IMR-90 (cell line): Measurements from ENCODE around the gene MAP1A. TPM values are rescaled to one million over a fixed set of nuclear protein-coding genes. Genes with fewer than 3 reads are reported as not detected.
A peak's percentile ranks its signal among the peaks of the same experiment; 100 is the strongest.

ENCODE experiments used
- ATAC-seq: fragments of 200-7000 bp; cut with Tn5 transposase; 2 replicates; pipeline ENCODE4 v1.9.1; 2020; ENCODE audit warnings: low read depth, mild to moderate bottlenecking, moderate library complexity
- Bru-seq: library from RNA; stranded (reverse); fragments of 400-500 nt; gene quantifications from one replicate; lab custom pipeline; 2021; lab: Mats Ljungman, UMichigan
- BruChase-seq, 2 experiments: library from RNA; stranded (reverse); fragments of 400-500 nt; gene quantifications; one replicate each; lab custom pipeline; 2021; lab: Mats Ljungman, UMichigan
- BruUV-seq: library from RNA; stranded (reverse); fragments of 400-500 nt; replicated peaks from 2 replicates; lab custom pipeline; 2021; lab: Mats Ljungman, UMichigan
- CTCF ChIA-PET: fragments of 300-600 bp; formaldehyde crosslinking; extraction: SDS; loops from one replicate; lab custom pipeline; 2021; ENCODE audit warnings: antibody characterized with exemption; lab: Yijun Ruan, JAX
- POLR2A ChIA-PET: fragments of 300-600 bp; sonication (Branson Sonifier 250); formaldehyde crosslinking; loops from one replicate; lab custom pipeline; 2022; ENCODE audit warnings: antibody characterized with exemption; ENCODE audit not compliant: unreplicated experiment; lab: Charles Lee
- DNase-seq: peaks from one replicate; pipeline ENCODE4 v3.0.0; 2013
- H2AFZ ChIP-seq: replicated peaks from 2 replicates; pipeline ENCODE3; 2013; ENCODE audit warnings: low read length, mild to moderate bottlenecking; ENCODE audit not compliant: poor library complexity
- H2AK5ac ChIP-seq: 2 replicates; pipeline ENCODE4 v1.6.1; 2013; ENCODE audit warnings: low read depth, low read length, inconsistent platforms
- H2AK9ac ChIP-seq: replicated peaks from 2 replicates; pipeline ENCODE3; 2013; ENCODE audit warnings: mild to moderate bottlenecking, low read depth, low read length, moderate library complexity; ENCODE audit not compliant: poor library complexity
- H2BK120ac ChIP-seq: 2 replicates; pipeline ENCODE4 v1.6.1; 2013; ENCODE audit warnings: low read depth, low read length, inconsistent platforms
- H2BK15ac ChIP-seq: 3 replicates; pipeline ENCODE4 v1.6.1; 2013; ENCODE audit warnings: low read depth, low read length, inconsistent platforms
- H2BK20ac ChIP-seq: 2 replicates; pipeline ENCODE4 v1.6.1; 2013; ENCODE audit warnings: low read depth, mild to moderate bottlenecking, inconsistent platforms, low read length, moderate library complexity
- H2BK5ac ChIP-seq: 2 replicates; pipeline ENCODE4 v1.6.1; 2013; ENCODE audit warnings: mild to moderate bottlenecking, low read depth, low read length, inconsistent platforms; ENCODE audit not compliant: poor library complexity, severe bottlenecking
- H3K14ac ChIP-seq: replicated peaks from 2 replicates; pipeline ENCODE4 v1.6.1; 2013; ENCODE audit warnings: low read depth, low read length, inconsistent platforms
- H3K18ac ChIP-seq: 2 replicates; pipeline ENCODE4 v1.6.1; 2013; ENCODE audit warnings: low read depth, low read length, control low read depth
- H3K23ac ChIP-seq: 2 replicates; pipeline ENCODE4 v1.6.1; 2013; ENCODE audit warnings: low read depth, low read length, inconsistent platforms
- H3K27ac ChIP-seq: 2 replicates; pipeline ENCODE4 v1.5.1; 2013; ENCODE audit warnings: mild to moderate bottlenecking, control low read depth, low read length; ENCODE audit not compliant: insufficient read depth
- H3K27me3 ChIP-seq: 2 replicates; pipeline ENCODE4 v1.6.1; 2013; ENCODE audit warnings: low read length; ENCODE audit not compliant: control insufficient read depth, insufficient read depth
- H3K36me3 ChIP-seq: 2 replicates; pipeline ENCODE4 v1.6.1; 2013; ENCODE audit warnings: low read length, mixed read lengths; ENCODE audit not compliant: control insufficient read depth, insufficient read depth
- H3K4ac ChIP-seq: 2 replicates; pipeline ENCODE4 v1.6.1; 2013; ENCODE audit warnings: low read depth, low read length, inconsistent platforms
- H3K4me1 ChIP-seq: 2 replicates; pipeline ENCODE4 v1.6.1; 2013; ENCODE audit warnings: low read length, mixed read lengths; ENCODE audit not compliant: control insufficient read depth, insufficient read depth
- H3K4me2 ChIP-seq: 2 replicates; pipeline ENCODE4 v1.6.1; 2013; ENCODE audit warnings: low read depth, mild to moderate bottlenecking, control low read depth, low read length, moderate library complexity
- H3K4me3 ChIP-seq: 2 replicates; pipeline ENCODE4 v1.5.1; 2013; ENCODE audit warnings: low read depth, mild to moderate bottlenecking, control low read depth, low read length, moderate library complexity; ENCODE audit not compliant: insufficient read depth
- H3K56ac ChIP-seq: 2 replicates; pipeline ENCODE4 v1.6.1; 2013; ENCODE audit warnings: low read length, inconsistent platforms; ENCODE audit not compliant: insufficient read depth; ENCODE audit errors: extremely low read depth
- H3K79me1 ChIP-seq, 2 experiments: 2 replicates each; pipeline ENCODE4 v1.6.1; 2013; ENCODE audit warnings: low read length in 2 of 2, inconsistent platforms in 1 of 2, low read depth in 1 of 2
- H3K9ac ChIP-seq: 2 replicates; pipeline ENCODE4 v1.6.1; 2013; ENCODE audit warnings: low read depth, low read length, control low read depth
- H3K9me1 ChIP-seq: 2 replicates; pipeline ENCODE4 v1.6.1; 2013; ENCODE audit warnings: low read length, inconsistent platforms; ENCODE audit not compliant: insufficient read depth
- H3K9me3 ChIP-seq: 2 replicates; pipeline ENCODE4 v1.6.1; 2013; ENCODE audit warnings: low read length; ENCODE audit not compliant: control insufficient read depth, insufficient read depth
- H4K20me1 ChIP-seq: 2 replicates; pipeline ENCODE4 v1.6.1; 2013; ENCODE audit warnings: low read length, inconsistent platforms; ENCODE audit not compliant: insufficient read depth
- H4K5ac ChIP-seq: 2 replicates; pipeline ENCODE4 v1.6.1; 2013; ENCODE audit warnings: mild to moderate bottlenecking, low read depth, low read length, control low read depth
- H4K8ac ChIP-seq, 2 experiments: 2 replicates each; pipeline ENCODE4 v1.6.1; 2013; ENCODE audit warnings: low read depth in 2 of 2, low read length in 2 of 2, control low read depth in 1 of 2, inconsistent platforms in 1 of 2
- H4K91ac ChIP-seq: 2 replicates; pipeline ENCODE4 v1.6.1; 2013; ENCODE audit warnings: low read depth, low read length, inconsistent platforms; ENCODE audit not compliant: insufficient read depth
- MAZ ChIP-seq: IDR thresholded peaks from 2 replicates; pipeline ENCODE4 v1.6.1; 2012; ENCODE audit warnings: low read depth, mild to moderate bottlenecking, low read length, improper control_type of control experiment, moderate library complexity, borderline replicate concordance
- MXI1 ChIP-seq: IDR thresholded peaks from 2 replicates; pipeline ENCODE4 v1.6.1; 2012; ENCODE audit warnings: low read depth, mild to moderate bottlenecking, low read length, moderate library complexity, borderline replicate concordance
- POLR2A ChIP-seq: IDR thresholded peaks from 2 replicates; pipeline ENCODE4 v1.6.1; 2012; ENCODE audit warnings: mild to moderate bottlenecking, low read depth, low read length
- RFX5 ChIP-seq: IDR thresholded peaks from 2 replicates; pipeline ENCODE4 v1.8.0; 2012; ENCODE audit warnings: low read depth, mild to moderate bottlenecking, low read length, moderate library complexity
- USF2 ChIP-seq: fragments of 150-350 bp; IDR thresholded peaks from 2 replicates; pipeline ENCODE4 v1.6.1; 2017; ENCODE audit warnings: mild to moderate bottlenecking, antibody characterized with exemption, low read length, low read depth
- WGBS, 2 experiments: methylation state at CpG; one replicate each; pipeline versions ENCODE4 v1.1.5 to v1.1.7; 2013; ENCODE audit warnings: missing lambda C conversion rate in 2 of 2; ENCODE audit not compliant: insufficient read length in 1 of 2; ENCODE audit errors: extremely low coverage in 2 of 2; 5-methylcytosine and 5-hydroxymethylcytosine counted together
- dilution Hi-C: fragments of 300-500 bp; cut with HindIII; formaldehyde crosslinking; loops from one replicate; pipeline ENCODE4 v1.14.3; 2018; ENCODE audit warnings: low sequenced_read_pairs; ENCODE audit not compliant: unreplicated experiment
- in situ Hi-C: fragments of 300-500 bp; cut with MboI; formaldehyde crosslinking; loops from 3 replicates; pipeline ENCODE4 v1.14.3; 2019; ENCODE audit warnings: low sequenced_read_pairs, inconsistent platforms, mixed read lengths
- intact Hi-C: fragments of 100-400 bp; cut with micrococcal nuclease; formaldehyde crosslinking; loops from 2 replicates; pipeline ENCODE4 v1.10.0; 2022
- long read RNA-seq: library from polyadenylated mRNA; unstranded; transcript quantifications from one replicate; pipeline ENCODE4 v2.0.0, GENCODE V29; 2021; ENCODE audit not compliant: unreplicated experiment
- polyA plus RNA-seq, 3 experiments: library from polyadenylated mRNA; depleted of rRNA; stranded (reverse); fragments of >200 nt; gene quantifications; 2 replicates each; pipeline ENCODE4 v1.2.3, GENCODE V29; 2012; ENCODE audit warnings: low replicate concordance in 1 of 3
- total RNA-seq: library from RNA; depleted of rRNA; stranded (reverse); fragments of >200 nt; gene quantifications from 2 replicates; pipeline ENCODE4 v1.2.3, GENCODE V29; 2012; rRNA removed

MAP1A gene
- total RNA-seq: 47.2 and 48.2 TPM in 2 replicates
- polyA plus RNA-seq (2012; rRNA removed): 28.7 and 31.3 TPM in 2 replicates
- polyA plus RNA-seq (2012; cell fraction: cytosol; rRNA removed): 15.3 and 17.4 TPM in 2 replicates
- polyA plus RNA-seq (2012; cell fraction: nucleus; rRNA removed; ENCODE audit: low replicate concordance): 12.7 and 15.8 TPM in 2 replicates
- percentile 94 among the genes with signal in this experiment for Bru-seq, nascent RNA
- BruChase-seq, experiment 1, labeled RNA remaining after a 6-hour chase: percentile 99 among the genes with signal in this experiment
- percentile 99 among the genes with signal in this experiment for BruChase-seq, experiment 2, labeled RNA remaining after a 2-hour chase
- long read RNA-seq, partial matches to known transcripts: 155 of 167 reads
- long read RNA-seq, other reads (novel, unspliced or antisense): 12 of 167 reads

GRCh38 chr15:43517354-43518196, at the start of gene MAP1A:
TSS of gene MAP1A (plus strand) at chr15:43517608. CDS start at chr15:43521474, 3,866 bp downstream.
- no CpG with 5 or more reads among the region's 15 CpGs for WGBS, 2 experiments
- H2AFZ ChIP-seq: peak within 1 kb of the TSS; percentile 92
- H3K4me2 ChIP-seq: peak within 1 kb of the TSS; percentile 77
- H2BK120ac ChIP-seq: peak within 1 kb of the TSS; percentile 95
- H3K9me3 ChIP-seq: no peaks in the 10 kb centered on the region
- dilution Hi-C loops: no loop called here
- no TSS peak for BruUV-seq
- H2BK5ac ChIP-seq: peak within 1 kb of the TSS; percentile 92
- TF ChIP-seq USF2: no peak
- TF ChIP-seq RFX5: no peak
- 0 out of 2 replicates have a peak, but pooled peaks have one; percentile 19 for TF ChIP-seq POLR2A
- TF ChIP-seq MAZ: peak; percentile 70; the same call in 1 of the 2 replicates
- TF ChIP-seq MXI1: peak; percentile 20; the same call in 1 of the 2 replicates
- H3K23ac ChIP-seq: peak within 1 kb of the TSS; percentile 99
- H3K4me1 ChIP-seq: peaks cover 20% of the 10 kb centered on the region
- H3K4me3 ChIP-seq: peak within 1 kb of the TSS; percentile 79
- no peaks in the 10 kb centered on the region for H3K27me3 ChIP-seq
- peaks cover 32% of the 10 kb centered on the region for H4K20me1 ChIP-seq
- intact Hi-C loops: loop anchor here (1.0 to 10.0 kb wide), 3 partner anchors 25 to 257 kb away; partner anchors contain the start of genes ELL3 and TP53BP1
- DNase-seq (peak; percentile 71), ATAC-seq (peak; percentile 72)
- peak within 1 kb of the TSS; percentile 83 for H3K9ac ChIP-seq
- in situ Hi-C loops: no loop called here
- H4K8ac ChIP-seq: peak within 1 kb of the TSS; percentile 51 to 97
- peak within 1 kb of the TSS; percentile 47 for H4K5ac ChIP-seq
- peak within 1 kb of the TSS; percentile 95 for H4K91ac ChIP-seq
- ChIA-PET CTCF (no interaction called here), POLR2A (interaction anchor here (0.5 kb wide), 1 partner anchor 25 kb away, joined by 3 read pairs; the partner anchor contains the start of gene TP53BP1)
- peak within 1 kb of the TSS; percentile 91; the same call in 2 of the 3 replicates for H2BK15ac ChIP-seq
- H3K18ac ChIP-seq: peak within 1 kb of the TSS; percentile 68
- peak within 1 kb of the TSS; percentile 98 for H3K56ac ChIP-seq
- peaks cover 33 to 69% of the 10 kb centered on the region in 2 experiments for H3K79me1 ChIP-seq
- peak within 1 kb of the TSS; percentile 81 for H3K27ac ChIP-seq
- peaks cover 36% of the 10 kb centered on the region for H3K9me1 ChIP-seq
- H3K14ac ChIP-seq: peak within 1 kb of the TSS; percentile 100
- H2BK20ac ChIP-seq: peak within 1 kb of the TSS; percentile 94
- peaks cover 20% of the 10 kb centered on the region for H3K36me3 ChIP-seq
- H2AK5ac ChIP-seq: peak within 1 kb of the TSS; percentile 100
- H3K4ac ChIP-seq: peak within 1 kb of the TSS; percentile 100
- peak within 1 kb of the TSS; percentile 100 for H2AK9ac ChIP-seq
